ENCODE data around the gene LUC7L.
"Not testable (repeated sequence)": the region's sequence is repeated elsewhere in the genome, so short reads cannot be mapped to it uniquely, and the experiment has no call there.

LUC7L gene

GRCh38 chr16:228852-229730, at the start of gene LUC7L:
Gene LUC7L (minus strand): TSS chr16:229449. CDS start chr16:229339, 110 bp downstream.
- DNase-seq (ENCODE audit: low read depth): peak; percentile 74

GRCh38 chr16:278863-279366, 49.7 kb upstream of the LUC7L start:
- DNase-seq (ENCODE audit: low read depth): no peak

GRCh38 chr16:276426-277077, 47.3 kb upstream of the LUC7L start:
- no peak for DNase-seq (ENCODE audit: low read depth)

- DNase-seq (ENCODE audit: low read depth): no peak
Measured at GRCh38 chr16:275786-276232, 46.6 kb upstream of the LUC7L start, which contains the start of gene RGS11. Gene RGS11 (minus strand): TSS chr16:275944. CDS start chr16:275911, 33 bp downstream.

- no peak for DNase-seq (ENCODE audit: low read depth)
Measured at GRCh38 chr16:275041-275641, 45.9 kb upstream of the LUC7L start.

- no peak for DNase-seq (ENCODE audit: low read depth)
Measured at GRCh38 chr16:273547-274421, 44.5 kb upstream of the LUC7L start.

GRCh38 chr16:272633-273546, 43.6 kb upstream of the LUC7L start:
- no peak for DNase-seq (ENCODE audit: low read depth)

GRCh38 chr16:270381-271255, 41.4 kb upstream of the LUC7L start:
- no peak for DNase-seq (ENCODE audit: low read depth)

- no peak for DNase-seq (ENCODE audit: low read depth)
Measured at GRCh38 chr16:269061-269796, 40.0 kb upstream of the LUC7L start.

- DNase-seq (ENCODE audit: low read depth): no peak
Measured at GRCh38 chr16:268141-269053, 39.1 kb upstream of the LUC7L start.

- not testable (repeated sequence) for DNase-seq (ENCODE audit: low read depth)
Measured at GRCh38 chr16:267562-267961, 38.3 kb upstream of the LUC7L start.

- no peak for DNase-seq (ENCODE audit: low read depth)
Measured at GRCh38 chr16:266258-267164, 37.3 kb upstream of the LUC7L start.

GRCh38 chr16:265711-266110, 36.5 kb upstream of the LUC7L start:
- DNase-seq (ENCODE audit: low read depth): no peak

GRCh38 chr16:265002-265529, 35.8 kb upstream of the LUC7L start:
- no peak for DNase-seq (ENCODE audit: low read depth)

GRCh38 chr16:264440-264951, 35.2 kb upstream of the LUC7L start:
- DNase-seq (ENCODE audit: low read depth): no peak

GRCh38 chr16:263944-264343, 34.7 kb upstream of the LUC7L start:
- DNase-seq (ENCODE audit: low read depth): no peak

Data from stimulated activated CD8-positive, alpha-beta memory T cell treated with anti-CD3 and anti-CD28 coated beads, Interleukin-15, amount 100 ng/mL, for 24 hours (primary cell).